Left forelimb (tissue), 1 donor: ENCODE results near the gene THSD7A.

ENCODE experiments used
- DNase-seq: peaks from one replicate; pipeline ENCODE4 v3.0.0-alpha.2; 2018; ENCODE audit warnings: low spot score

The THSD7A gene

GRCh38 chr7:11513460-11513859, 318.5 kb downstream of the THSD7A start:
- DNase-seq, result no peak

- no peak for DNase-seq
These were observed 324.1 kb downstream of the THSD7A start for GRCh38 chr7:11507929-11508328.

- no peak for DNase-seq
These were observed 325.6 kb downstream of the THSD7A start for GRCh38 chr7:11506417-11506816.

GRCh38 chr7:11505471-11505985, 326.5 kb downstream of the THSD7A start:
- no peak for DNase-seq

GRCh38 chr7:11492307-11492706, 339.7 kb downstream of the THSD7A start:
- no peak for DNase-seq

GRCh38 chr7:11491811-11492210, 340.2 kb downstream of the THSD7A start:
- DNase-seq, result no peak

- no peak for DNase-seq
These were observed 342.7 kb downstream of the THSD7A start for GRCh38 chr7:11489280-11489679.

GRCh38 chr7:11486271-11486670, 345.7 kb downstream of the THSD7A start:
- no peak for DNase-seq

GRCh38 chr7:11485636-11486035, 346.4 kb downstream of the THSD7A start:
- DNase-seq, result no peak

- no peak for DNase-seq
These were observed 351.9 kb downstream of the THSD7A start for GRCh38 chr7:11480143-11480542.

GRCh38 chr7:11478882-11479281, 353.1 kb downstream of the THSD7A start:
- DNase-seq, result no peak

- DNase-seq, result no peak
These were observed 353.6 kb downstream of the THSD7A start for GRCh38 chr7:11478426-11478825.

- DNase-seq, result no peak
These were observed 357.0 kb downstream of the THSD7A start for GRCh38 chr7:11474902-11475585.

- DNase-seq, result no peak
These were observed 358.1 kb downstream of the THSD7A start for GRCh38 chr7:11473807-11474424.

- DNase-seq, result no peak
These were observed 358.8 kb downstream of the THSD7A start for GRCh38 chr7:11473220-11473619.

GRCh38 chr7:11472646-11473045, 359.4 kb downstream of the THSD7A start:
- DNase-seq, result no peak

GRCh38 chr7:11471255-11471654, 360.7 kb downstream of the THSD7A start:
- no peak for DNase-seq

- no peak for DNase-seq
These were observed 362.8 kb downstream of the THSD7A start for GRCh38 chr7:11469028-11469745.

GRCh38 chr7:11466517-11467105, 365.4 kb downstream of the THSD7A start:
- DNase-seq, result no peak

GRCh38 chr7:11464624-11465023, 367.4 kb downstream of the THSD7A start:
- DNase-seq, result no peak

- no peak for DNase-seq
These were observed 370.1 kb downstream of the THSD7A start for GRCh38 chr7:11461946-11462345.

GRCh38 chr7:11458736-11459483, 373.1 kb downstream of the THSD7A start:
- no peak for DNase-seq
